ENCODE data around the gene UGCG. TPM values are rescaled to one million over a fixed set of nuclear protein-coding genes. Genes with fewer than 3 reads are reported as not detected.
"Not testable (repeated sequence)": the region's sequence is repeated elsewhere in the genome, so short reads cannot be mapped to it uniquely, and the experiment has no call there.

Gene UGCG
- total RNA-seq, 4 donors from 2014 or later: 81.3 to 113 (median 90.6) TPM

DNA sequence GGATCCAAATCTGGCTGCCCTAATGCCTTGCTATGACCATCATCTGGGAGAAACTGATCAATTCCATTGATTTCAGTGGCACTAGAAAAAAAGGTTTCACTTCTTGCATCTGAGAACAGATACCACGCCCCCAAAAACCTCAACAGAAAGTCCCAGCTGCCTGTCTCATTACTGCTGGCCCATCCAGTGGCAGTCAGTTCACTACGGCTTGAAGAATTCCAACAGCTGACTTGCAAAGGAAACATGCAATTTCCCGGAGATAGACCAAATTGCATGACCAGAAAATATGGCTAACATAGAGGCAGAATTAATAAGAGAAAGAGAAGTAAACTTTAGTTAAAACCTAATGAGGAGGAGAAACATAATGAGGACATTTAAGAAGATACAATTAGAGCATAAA is 48.6 kb downstream of the UGCG start:
- TF ChIP-seq POLR2A (IDR thresholded peaks at IDR 0.05): no peak
- TF ChIP-seq, protein P1, sequence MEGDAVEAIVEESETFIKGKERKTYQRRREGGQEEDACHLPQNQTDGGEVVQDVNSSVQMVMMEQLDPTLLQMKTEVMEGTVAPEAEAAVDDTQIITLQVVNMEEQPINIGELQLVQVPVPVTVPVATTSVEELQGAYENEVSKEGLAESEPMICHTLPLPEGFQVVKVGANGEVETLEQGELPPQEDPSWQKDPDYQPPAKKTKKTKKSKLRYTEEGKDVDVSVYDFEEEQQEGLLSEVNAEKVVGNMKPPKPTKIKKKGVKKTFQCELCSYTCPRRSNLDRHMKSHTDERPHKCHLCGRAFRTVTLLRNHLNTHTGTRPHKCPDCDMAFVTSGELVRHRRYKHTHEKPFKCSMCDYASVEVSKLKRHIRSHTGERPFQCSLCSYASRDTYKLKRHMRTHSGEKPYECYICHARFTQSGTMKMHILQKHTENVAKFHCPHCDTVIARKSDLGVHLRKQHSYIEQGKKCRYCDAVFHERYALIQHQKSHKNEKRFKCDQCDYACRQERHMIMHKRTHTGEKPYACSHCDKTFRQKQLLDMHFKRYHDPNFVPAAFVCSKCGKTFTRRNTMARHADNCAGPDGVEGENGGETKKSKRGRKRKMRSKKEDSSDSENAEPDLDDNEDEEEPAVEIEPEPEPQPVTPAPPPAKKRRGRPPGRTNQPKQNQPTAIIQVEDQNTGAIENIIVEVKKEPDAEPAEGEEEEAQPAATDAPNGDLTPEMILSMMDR (IDR thresholded peaks at IDR 0.05): no peak
- 50 to 56% methylated on average over 3 of the region's 3 CpGs for WGBS, 2 donors
- intact Hi-C loops (cut with DNase I; ENCODE audit: low total_unique reads): no loop called here
- no peak for DNase-seq (ENCODE audit: low spot score in 2 of 2)
- H3K4me3 ChIP-seq (ENCODE audit: low read depth, poor library complexity, severe bottlenecking): no peak overlapping the region

DNA sequence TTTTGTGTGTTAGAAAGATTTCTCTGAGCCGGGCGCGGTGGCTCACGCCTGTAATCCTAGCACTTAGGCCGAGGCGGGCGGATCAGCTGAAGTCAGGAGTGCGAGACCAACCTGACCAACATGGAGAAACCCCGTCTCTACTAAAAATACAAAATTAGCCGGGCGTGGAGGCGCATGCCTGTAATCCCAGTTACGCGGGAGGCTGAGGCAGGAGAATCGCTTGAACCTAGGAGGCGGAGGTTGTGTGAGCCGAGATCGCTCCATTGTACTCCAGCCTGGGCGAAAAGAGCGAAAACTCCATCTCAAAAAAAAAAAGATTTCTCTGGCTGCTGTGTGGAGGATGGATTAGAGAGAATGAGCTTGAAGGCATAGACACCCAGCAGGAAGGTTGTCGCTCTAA is 51.5 kb downstream of the UGCG start:
- H3K4me3 ChIP-seq (ENCODE audit: low read depth, poor library complexity, severe bottlenecking); intact Hi-C loops (cut with DNase I; ENCODE audit: low total_unique reads): not testable (repeated sequence)
- peak in 1 of 2 donors; percentile 61 for DNase-seq (ENCODE audit: low spot score in 2 of 2)
- WGBS, 2 donors: 97% methylated on average over 21 of the region's 21 CpGs

DNA sequence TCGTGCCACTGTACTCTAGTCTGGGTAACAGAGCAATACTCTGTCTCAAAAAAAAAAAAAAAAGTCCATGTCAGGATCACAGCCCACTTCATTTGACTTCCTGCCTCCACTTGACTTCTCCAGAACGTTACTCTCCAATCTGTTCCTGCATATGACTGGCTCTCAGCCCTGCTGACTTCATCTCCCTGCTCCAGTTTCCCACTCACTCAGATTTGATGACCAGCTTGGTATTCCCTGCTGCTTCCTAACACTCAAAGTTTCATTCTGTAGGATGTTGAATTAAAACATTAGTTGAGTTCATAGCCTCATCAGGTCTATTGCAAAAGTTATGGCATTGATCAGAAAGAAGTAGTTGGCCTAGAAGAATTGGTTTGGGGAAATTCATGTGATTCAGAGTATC is 52.3 kb downstream of the UGCG start:
- H3K4me3 ChIP-seq (ENCODE audit: low read depth, poor library complexity, severe bottlenecking): no peak overlapping the region
- no peak for TF ChIP-seq POLR2A (IDR thresholded peaks at IDR 0.05)
- TF ChIP-seq, protein P1 (IDR thresholded peaks at IDR 0.05): no peak
- DNase-seq (ENCODE audit: low spot score in 2 of 2): no peak
- intact Hi-C loops (cut with DNase I; ENCODE audit: low total_unique reads): no loop called here
- 58 to 66% methylated on average over 2 of the region's 2 CpGs for WGBS, 2 donors

DNA sequence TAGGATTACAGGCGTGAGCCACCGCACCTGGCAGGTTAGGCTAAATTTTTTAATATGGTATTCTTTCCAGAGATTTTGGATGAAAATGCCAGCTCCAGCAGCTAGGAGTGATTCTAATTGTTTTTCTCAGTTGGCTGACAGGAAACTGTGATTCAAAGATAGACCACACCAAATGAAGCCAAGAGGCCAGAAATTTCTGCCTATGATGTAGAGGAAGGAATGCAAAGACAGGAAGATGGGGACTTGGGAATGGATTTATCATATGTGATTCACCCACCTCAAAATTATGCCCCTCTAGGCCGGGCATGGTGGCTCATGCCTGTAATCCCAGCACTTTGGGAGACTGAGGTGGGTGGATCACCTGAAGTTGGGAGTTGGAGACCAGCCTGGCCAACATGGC is 53.3 kb downstream of the UGCG start:
- TF ChIP-seq, protein P1 (IDR thresholded peaks at IDR 0.05): no peak
- TF ChIP-seq POLR2A (IDR thresholded peaks at IDR 0.05): no peak
- 88 to 100% methylated on average over 3 of the region's 3 CpGs for WGBS, 2 donors
- no peak overlapping the region for H3K4me3 ChIP-seq (ENCODE audit: low read depth, poor library complexity, severe bottlenecking)
- intact Hi-C loops (cut with DNase I; ENCODE audit: low total_unique reads): no loop called here
- DNase-seq (ENCODE audit: low spot score in 2 of 2): no peak

DNA sequence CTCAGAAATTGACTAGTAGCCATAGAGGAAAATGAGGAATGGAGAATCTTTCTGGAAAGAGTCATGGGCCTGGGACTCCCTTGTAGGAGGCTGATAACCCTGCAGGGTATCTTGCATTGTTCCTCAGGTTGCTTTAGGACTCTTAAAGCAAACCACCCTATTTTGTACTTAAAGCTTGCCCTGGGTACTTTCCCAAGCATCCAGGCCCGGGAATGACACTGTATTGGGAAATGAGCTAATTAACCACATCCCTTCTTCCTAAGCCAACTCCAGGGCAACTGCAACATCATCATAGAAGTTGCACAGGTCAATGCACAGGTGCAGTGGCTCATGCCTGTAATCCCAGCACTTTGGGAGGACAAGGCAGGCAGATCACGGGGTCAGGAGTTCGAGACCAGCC is 55.9 kb downstream of the UGCG start:
- intact Hi-C loops (cut with DNase I; ENCODE audit: low total_unique reads): no loop called here

DNA sequence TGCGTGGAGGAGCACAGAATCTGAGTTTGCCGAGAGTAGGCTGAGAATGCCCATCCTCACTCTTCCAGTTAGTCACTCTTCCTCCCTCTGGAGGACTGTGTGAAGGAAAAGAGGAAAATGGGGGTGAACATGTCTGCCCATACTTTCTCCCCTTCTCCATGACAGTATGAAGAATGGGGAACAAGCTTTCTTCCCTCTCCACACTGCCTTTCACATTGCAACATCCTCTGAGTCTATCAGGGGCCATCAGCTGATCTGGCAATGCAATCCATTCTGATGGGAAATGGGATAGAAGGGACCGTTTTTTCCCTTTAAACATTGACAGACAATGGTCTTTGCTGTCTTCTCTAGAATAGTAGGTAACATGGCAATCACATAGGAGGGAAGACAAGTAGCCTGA is 56.8 kb downstream of the UGCG start:
- WGBS, 2 donors: 76 to 77% methylated on average over 3 of the region's 3 CpGs
- intact Hi-C loops (cut with DNase I; ENCODE audit: low total_unique reads): no loop called here
- H3K4me3 ChIP-seq (ENCODE audit: low read depth, poor library complexity, severe bottlenecking): no peak overlapping the region
- no peak for TF ChIP-seq POLR2A (IDR thresholded peaks at IDR 0.05)
- TF ChIP-seq, protein P1 (IDR thresholded peaks at IDR 0.05): no peak
- no peak for DNase-seq (ENCODE audit: low spot score in 2 of 2)

More for the DNA sequence above, 55.9 kb downstream of the UGCG start:
- 68 to 71% methylated on average over 3 of the region's 3 CpGs for whole genome bisulfite sequencing, 2 donors
- peak in 1 of 2 donors; percentile 57 for DNase-seq (ENCODE audit: low spot score in 2 of 2)
- TF ChIP-seq POLR2A (IDR thresholded peaks at IDR 0.05): no peak
- TF ChIP-seq, protein P1 (IDR thresholded peaks at IDR 0.05): no peak
- H3K4me3 ChIP-seq (ENCODE audit: low read depth, poor library complexity, severe bottlenecking): no peak overlapping the region

Measured in lower leg skin (tissue), 4 donors.